ENCODE results near the gene ZNF281.

- TF ChIP-seq ELF4 (IDR thresholded peaks at IDR 0.05) (no peak), BHLHE40 (IDR thresholded peaks at IDR 0.05; ENCODE audit: borderline replicate concordance) (no peak), SP1 (IDR thresholded peaks at IDR 0.05) (no peak), FOXA1 (IDR thresholded peaks at IDR 0.05) (no peak), ZNF384 (IDR thresholded peaks at IDR 0.05) (no peak), PKNOX1 (IDR thresholded peaks at IDR 0.05) (no peak), NFRKB (IDR thresholded peaks at IDR 0.05) (no peak), TARDBP (IDR thresholded peaks at IDR 0.05) (no peak), CTBP1 (IDR thresholded peaks at IDR 0.05; ENCODE audit: borderline replicate concordance) (no peak)
Measured at GRCh38 chr1:200458780-200459179, 48.9 kb upstream of the ZNF281 start.

Data from HEK293T (cell line).